DMS79 (cell line): ENCODE data around the gene ADRB1.

Source experiments
- DNase-seq: peaks from one replicate; lab custom pipeline; 2025; lab: John Stamatoyannopoulos, UW

The ADRB1 gene

GRCh38 chr10:114043532-114044246 is at the start of gene ADRB1:
Gene ADRB1, plus strand, starts transcription at chr10:114043866. Its CDS starts 267 bp downstream, at chr10:114044133.
- no peak for DNase-seq

GRCh38 chr10:113995201-113995600 is 48.5 kb upstream of the ADRB1 start:
- no peak for DNase-seq

- no peak for DNase-seq
Measured at GRCh38 chr10:113997428-113997827, 46.2 kb upstream of the ADRB1 start.

- DNase-seq, result no peak
Measured at GRCh38 chr10:113999531-113999930, 44.1 kb upstream of the ADRB1 start.

GRCh38 chr10:114000457-114001010 is 43.1 kb upstream of the ADRB1 start:
- DNase-seq, result no peak

GRCh38 chr10:114002422-114002821 is 41.2 kb upstream of the ADRB1 start:
- DNase-seq, result no peak

GRCh38 chr10:114003161-114003941 is 40.3 kb upstream of the ADRB1 start:
- DNase-seq, result no peak

GRCh38 chr10:114009281-114009996 is 34.2 kb upstream of the ADRB1 start:
- no peak for DNase-seq

- DNase-seq, result no peak
Measured at GRCh38 chr10:114010316-114010715, 33.4 kb upstream of the ADRB1 start.

- DNase-seq, result no peak
Measured at GRCh38 chr10:114012650-114013049, 31.0 kb upstream of the ADRB1 start.

GRCh38 chr10:114015708-114016107 is 28.0 kb upstream of the ADRB1 start:
- no peak for DNase-seq

GRCh38 chr10:114017271-114017670 is 26.4 kb upstream of the ADRB1 start:
- no peak for DNase-seq

GRCh38 chr10:114017873-114018272 is 25.8 kb upstream of the ADRB1 start:
- no peak for DNase-seq

- no peak for DNase-seq
Measured at GRCh38 chr10:114019226-114019625, 24.4 kb upstream of the ADRB1 start.

- DNase-seq, result no peak
Measured at GRCh38 chr10:114021154-114021553, 22.5 kb upstream of the ADRB1 start.

- DNase-seq, result no peak
Measured at GRCh38 chr10:114021717-114022680, 21.7 kb upstream of the ADRB1 start.

GRCh38 chr10:114022766-114023597 is 20.7 kb upstream of the ADRB1 start:
- DNase-seq, result no peak

- no peak for DNase-seq
Measured at GRCh38 chr10:114024876-114025610, 18.6 kb upstream of the ADRB1 start.

- DNase-seq, result no peak
Measured at GRCh38 chr10:114025611-114026130, 18.0 kb upstream of the ADRB1 start.
